ENCODE results near the gene CXXC5. TPM values are rescaled to one million over a fixed set of nuclear protein-coding genes. Genes with fewer than 3 reads are reported as not detected.
A peak's percentile ranks its signal among the peaks of the same experiment; 100 is the strongest.
"Not testable (repeated sequence)": the region's sequence is repeated elsewhere in the genome, so short reads cannot be mapped to it uniquely, and the experiment has no call there.

The CXXC5 gene
- total and polyA plus RNA-seq, 2 experiments from 2014 or later, result 90.9 to 106 TPM

DNA sequence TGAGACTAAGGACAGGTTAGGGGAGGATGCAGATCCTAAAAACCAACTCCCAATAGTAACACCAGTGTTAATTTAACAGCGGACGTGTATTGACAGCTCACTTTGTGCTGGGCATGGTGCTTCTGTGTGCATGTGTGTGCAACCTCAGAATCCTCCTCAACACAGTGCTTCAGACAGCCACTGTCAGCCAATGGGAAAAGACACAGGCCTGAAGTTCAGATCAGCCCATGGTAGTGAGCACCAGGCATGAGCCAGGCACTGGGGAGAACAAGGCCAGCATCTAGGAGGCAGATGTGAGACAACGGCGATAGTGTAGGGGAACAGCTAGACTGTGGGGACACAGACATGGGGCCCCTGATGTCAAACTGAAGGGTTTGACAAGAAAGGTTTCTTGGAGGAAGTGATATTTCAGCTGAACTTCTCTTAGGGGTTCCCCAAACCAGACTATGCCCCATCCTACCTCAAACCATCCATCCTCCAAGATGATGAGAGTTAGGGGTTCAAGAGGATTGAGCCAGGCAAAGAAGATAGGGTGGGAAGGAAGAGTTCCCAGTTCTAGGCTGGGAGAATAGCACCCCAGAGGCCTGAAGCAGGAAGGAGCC lies 75.9 kb downstream of the CXXC5 start:
- 100% methylated on average over 4 of the region's 4 CpGs for WGBS (ENCODE audit: low lambda C conversion rate, missing lambda C conversion rate)
- Histone ChIP-seq H3K9me2 (replicated peaks; ENCODE audit: insufficient read depth) (no peaks in the 10 kb centered on the region), H3K4me3 (no peak overlapping the region), H2AFZ (no peak overlapping the region), H3K27me3 (no peaks in the 10 kb centered on the region), H3K4me1 (ENCODE audit: insufficient read depth) (peaks cover 12% of the 10 kb centered on the region), H4K20me1 (ENCODE audit: insufficient read depth, poor library complexity, severe bottlenecking) (no peaks in the 10 kb centered on the region), H3K27ac (no peak overlapping the region), H3K36me3 (replicated peaks; ENCODE audit: insufficient read depth, low read depth) (no peaks in the 10 kb centered on the region), H3K79me2 (no peaks in the 10 kb centered on the region), H3K4me2 (no peak overlapping the region), H3K9me3 (ENCODE audit: low read depth) (no peaks in the 10 kb centered on the region)
- TF ChIP-seq EZH2 (IDR thresholded peaks at IDR 0.05; ENCODE audit: borderline replicate concordance) (no peak), EZH2phosphoT487 (IDR thresholded peaks at IDR 0.05; ENCODE audit: low read depth, severe bottlenecking, unreplicated experiment) (no peak)
- TF ChIP-seq, protein P1, sequence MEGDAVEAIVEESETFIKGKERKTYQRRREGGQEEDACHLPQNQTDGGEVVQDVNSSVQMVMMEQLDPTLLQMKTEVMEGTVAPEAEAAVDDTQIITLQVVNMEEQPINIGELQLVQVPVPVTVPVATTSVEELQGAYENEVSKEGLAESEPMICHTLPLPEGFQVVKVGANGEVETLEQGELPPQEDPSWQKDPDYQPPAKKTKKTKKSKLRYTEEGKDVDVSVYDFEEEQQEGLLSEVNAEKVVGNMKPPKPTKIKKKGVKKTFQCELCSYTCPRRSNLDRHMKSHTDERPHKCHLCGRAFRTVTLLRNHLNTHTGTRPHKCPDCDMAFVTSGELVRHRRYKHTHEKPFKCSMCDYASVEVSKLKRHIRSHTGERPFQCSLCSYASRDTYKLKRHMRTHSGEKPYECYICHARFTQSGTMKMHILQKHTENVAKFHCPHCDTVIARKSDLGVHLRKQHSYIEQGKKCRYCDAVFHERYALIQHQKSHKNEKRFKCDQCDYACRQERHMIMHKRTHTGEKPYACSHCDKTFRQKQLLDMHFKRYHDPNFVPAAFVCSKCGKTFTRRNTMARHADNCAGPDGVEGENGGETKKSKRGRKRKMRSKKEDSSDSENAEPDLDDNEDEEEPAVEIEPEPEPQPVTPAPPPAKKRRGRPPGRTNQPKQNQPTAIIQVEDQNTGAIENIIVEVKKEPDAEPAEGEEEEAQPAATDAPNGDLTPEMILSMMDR (IDR thresholded peaks at IDR 0.05; ENCODE audit: poor library complexity), result no peak
- no peak for DNase-seq (ENCODE audit: low spot score)

GRCh38 chr5:139725073-139725830 lies 77.1 kb downstream of the CXXC5 start:
- Histone ChIP-seq H3K36me3 (replicated peaks; ENCODE audit: insufficient read depth, low read depth) (no peaks in the 10 kb centered on the region), H3K4me3 (no peak overlapping the region), H3K9me2 (replicated peaks; ENCODE audit: insufficient read depth) (no peaks in the 10 kb centered on the region), H4K20me1 (ENCODE audit: insufficient read depth, poor library complexity, severe bottlenecking) (no peaks in the 10 kb centered on the region), H3K27me3 (no peaks in the 10 kb centered on the region), H2AFZ (no peak overlapping the region), H3K9me3 (ENCODE audit: low read depth) (no peaks in the 10 kb centered on the region), H3K4me1 (ENCODE audit: insufficient read depth) (peaks cover 12% of the 10 kb centered on the region), H3K4me2 (no peak overlapping the region), H3K79me2 (no peaks in the 10 kb centered on the region), H3K27ac (peak overlapping the region; percentile 17)
- TF ChIP-seq EZH2phosphoT487 (IDR thresholded peaks at IDR 0.05; ENCODE audit: low read depth, severe bottlenecking, unreplicated experiment) (no peak), EZH2 (IDR thresholded peaks at IDR 0.05; ENCODE audit: borderline replicate concordance) (no peak)
- TF ChIP-seq, protein P1 (IDR thresholded peaks at IDR 0.05; ENCODE audit: poor library complexity), result no peak
- 54% methylated on average over 13 of the region's 13 CpGs for WGBS (ENCODE audit: low lambda C conversion rate, missing lambda C conversion rate)
- peak; percentile 86 for DNase-seq (ENCODE audit: low spot score)

DNA sequence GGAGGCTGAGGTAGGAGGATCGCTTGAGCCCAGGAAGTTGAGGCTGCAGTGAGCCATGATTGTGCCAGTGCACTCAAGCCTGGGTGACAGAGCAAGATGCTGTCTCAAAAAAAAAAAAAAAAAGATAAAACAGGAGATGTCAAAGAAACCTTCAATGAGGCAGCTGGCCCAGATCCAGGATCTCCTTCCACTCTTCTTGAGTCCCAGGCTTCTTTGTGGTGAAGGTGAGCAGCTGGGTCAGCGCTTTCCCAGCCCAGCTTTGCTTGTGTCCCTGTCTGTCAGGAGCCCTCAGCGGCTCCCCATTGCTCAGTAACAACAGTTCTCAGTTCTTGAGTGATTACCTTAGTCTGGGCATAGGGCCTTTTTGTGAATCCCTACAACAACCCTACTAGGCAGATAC lies 78.1 kb downstream of the CXXC5 start:
- Histone ChIP-seq H4K20me1 (ENCODE audit: insufficient read depth, poor library complexity, severe bottlenecking) (no peaks in the 10 kb centered on the region), H2AFZ (no peak overlapping the region)
- 94% methylated on average over 3 of the region's 3 CpGs for WGBS (ENCODE audit: low lambda C conversion rate, missing lambda C conversion rate)

DNA sequence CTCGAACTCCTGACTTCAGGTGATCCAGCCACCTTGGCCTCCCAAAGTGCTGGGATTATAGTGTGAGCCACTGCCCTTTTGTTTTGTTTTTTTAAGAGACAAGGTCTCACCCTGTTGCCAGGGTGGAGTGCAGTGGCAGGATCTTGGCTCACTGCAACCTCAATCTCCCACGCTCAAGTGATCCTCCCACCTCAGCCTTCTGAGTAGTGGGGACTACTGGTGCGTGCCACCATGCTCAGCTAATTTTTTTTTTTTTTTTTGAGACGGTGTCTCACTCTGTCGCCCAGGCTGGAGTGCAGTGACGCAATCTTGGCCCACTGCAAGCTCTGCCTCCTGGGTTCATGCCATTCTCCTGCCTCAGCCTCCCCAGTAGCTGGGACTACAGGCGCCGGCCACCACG lies 79.5 kb downstream of the CXXC5 start:
- DNase-seq (ENCODE audit: low spot score); H3K79me2 ChIP-seq; H3K27me3 ChIP-seq; H3K36me3 ChIP-seq (replicated peaks; ENCODE audit: insufficient read depth, low read depth); H3K27ac ChIP-seq; H3K9me3 ChIP-seq (ENCODE audit: low read depth); H4K20me1 ChIP-seq (ENCODE audit: insufficient read depth, poor library complexity, severe bottlenecking); H2AFZ ChIP-seq; H3K4me2 ChIP-seq; H3K4me3 ChIP-seq; H3K9me2 ChIP-seq (replicated peaks; ENCODE audit: insufficient read depth): not testable (repeated sequence)
- H3K4me1 ChIP-seq (ENCODE audit: insufficient read depth), result peaks cover 12% of the 10 kb centered on the region
- 96% methylated on average over 7 of the region's 9 CpGs for WGBS (ENCODE audit: low lambda C conversion rate, missing lambda C conversion rate)

More for the DNA sequence above, 78.1 kb downstream of the CXXC5 start:
- no peaks in the 10 kb centered on the region for H3K79me2 ChIP-seq
- no peak overlapping the region for H3K4me3 ChIP-seq
- H3K4me1 ChIP-seq (ENCODE audit: insufficient read depth), result peaks cover 12% of the 10 kb centered on the region
- no peak for TF ChIP-seq EZH2phosphoT487 (IDR thresholded peaks at IDR 0.05; ENCODE audit: low read depth, severe bottlenecking, unreplicated experiment)
- TF ChIP-seq, protein P1 (IDR thresholded peaks at IDR 0.05; ENCODE audit: poor library complexity), result no peak
- TF ChIP-seq EZH2 (IDR thresholded peaks at IDR 0.05; ENCODE audit: borderline replicate concordance), result no peak
- DNase-seq (ENCODE audit: low spot score), result peak; percentile 6
- H3K27ac ChIP-seq, result no peak overlapping the region
- H3K36me3 ChIP-seq (replicated peaks; ENCODE audit: insufficient read depth, low read depth), result no peaks in the 10 kb centered on the region
- H3K9me3 ChIP-seq (ENCODE audit: low read depth), result no peaks in the 10 kb centered on the region
- H3K27me3 ChIP-seq, result no peaks in the 10 kb centered on the region
- no peaks in the 10 kb centered on the region for H3K9me2 ChIP-seq (replicated peaks; ENCODE audit: insufficient read depth)
- no peak overlapping the region for H3K4me2 ChIP-seq
